ENCODE results near the gene ARHGEF12. TPM values are rescaled to one million over a fixed set of nuclear protein-coding genes. Genes with fewer than 3 reads are reported as not detected.

ARHGEF12 gene
- total RNA-seq, 4 donors from 2014 or later = 99.7 to 135 (median 112) TPM

- H3K4me1 ChIP-seq = peaks cover 9 to 64% (median 13%) of the 10 kb centered on the region in 3 donors
- no peaks in the 10 kb centered on the region for H3K36me3 ChIP-seq
- H3K4me3 ChIP-seq = no peak overlapping the region
- TF ChIP-seq POLR2AphosphoS5 (IDR thresholded peaks at IDR 0.05) = no peak
- no peak for TF ChIP-seq EP300 (IDR thresholded peaks at IDR 0.05)
- no peak for TF ChIP-seq POLR2A (IDR thresholded peaks at IDR 0.05)
- no peak for TF ChIP-seq CTCF (IDR thresholded peaks at IDR 0.05)
- ATAC-seq = no peak
- H3K27me3 ChIP-seq = no peaks in the 10 kb centered on the region
- no peak overlapping the region for H3K27ac ChIP-seq
- H3K9me3 ChIP-seq = no peaks in the 10 kb centered on the region
Observed at GRCh38 chr11:120388261-120388660, 52.0 kb downstream of the ARHGEF12 start.

- Histone ChIP-seq H3K4me3 (no peak overlapping the region), H3K36me3 (no peaks in the 10 kb centered on the region), H3K4me1 (peaks cover 9 to 49% (median 13%) of the 10 kb centered on the region in 3 donors), H3K9me3 (no peaks in the 10 kb centered on the region), H3K27ac (no peak overlapping the region), H3K27me3 (no peaks in the 10 kb centered on the region)
- no peak for ATAC-seq
- TF ChIP-seq POLR2AphosphoS5 (IDR thresholded peaks at IDR 0.05) (no peak), EP300 (IDR thresholded peaks at IDR 0.05) (no peak), POLR2A (IDR thresholded peaks at IDR 0.05) (no peak), CTCF (IDR thresholded peaks at IDR 0.05) (no peak)
- 78% methylated on average over 4 to 5 of the region's 5 CpGs for WGBS, 2 donors (ENCODE audit: low coverage in 1 of 2)
Observed at GRCh38 chr11:120389693-120390584, 53.7 kb downstream of the ARHGEF12 start.

GRCh38 chr11:120390585-120390922 lies 54.3 kb downstream of the ARHGEF12 start:
- Histone ChIP-seq H3K36me3 (no peaks in the 10 kb centered on the region), H3K27me3 (no peaks in the 10 kb centered on the region), H3K4me3 (no peak overlapping the region), H3K27ac (no peak overlapping the region), H3K9me3 (no peaks in the 10 kb centered on the region), H3K4me1 (peaks cover 9 to 43% (median 11%) of the 10 kb centered on the region in 3 donors)
- TF ChIP-seq POLR2AphosphoS5 (IDR thresholded peaks at IDR 0.05) (no peak), POLR2A (IDR thresholded peaks at IDR 0.05) (no peak), CTCF (IDR thresholded peaks at IDR 0.05) (no peak), EP300 (IDR thresholded peaks at IDR 0.05) (no peak)
- 63 to 91% methylated on average over 1 of the region's 1 CpG for WGBS, 2 donors (ENCODE audit: low coverage in 1 of 2)
- ATAC-seq = no peak

- TF ChIP-seq POLR2A (IDR thresholded peaks at IDR 0.05) (no peak), EP300 (IDR thresholded peaks at IDR 0.05) (no peak), POLR2AphosphoS5 (IDR thresholded peaks at IDR 0.05) (no peak), CTCF (IDR thresholded peaks at IDR 0.05) (no peak)
- H3K4me3 ChIP-seq = no peak overlapping the region
- H3K4me1 ChIP-seq = peaks cover 3 to 36% (median 5%) of the 10 kb centered on the region in 3 donors
- no peaks in the 10 kb centered on the region for H3K27me3 ChIP-seq
- H3K27ac ChIP-seq = peak overlapping the region in 2 of 4 donors; percentile 8 to 50
- no peaks in the 10 kb centered on the region for H3K9me3 ChIP-seq
- no peaks in the 10 kb centered on the region for H3K36me3 ChIP-seq
- no peak for ATAC-seq
Observed at GRCh38 chr11:120391292-120391691, 55.1 kb downstream of the ARHGEF12 start.

GRCh38 chr11:120391854-120392253 lies 55.6 kb downstream of the ARHGEF12 start:
- Histone ChIP-seq H3K4me1 (peaks cover 0 to 30% (median 5%) of the 10 kb centered on the region in 3 donors), H3K36me3 (no peaks in the 10 kb centered on the region), H3K27ac (peak overlapping the region in 2 of 4 donors; percentile 8 to 50), H3K4me3 (no peak overlapping the region), H3K9me3 (no peaks in the 10 kb centered on the region), H3K27me3 (no peaks in the 10 kb centered on the region)
- WGBS, 2 donors (ENCODE audit: low coverage in 1 of 2) = 90 to 94% methylated on average over 1 of the region's 1 CpG
- TF ChIP-seq EP300 (IDR thresholded peaks at IDR 0.05) (no peak), POLR2A (IDR thresholded peaks at IDR 0.05) (no peak)
- ATAC-seq = no peak
